Endothelial cell of umbilical vein (primary cell): ENCODE data around the gene CD5L. TPM values are rescaled to one million over a fixed set of nuclear protein-coding genes. Genes with fewer than 3 reads are reported as not detected.

Source experiments
- BruUV-seq: library from RNA; stranded (reverse); fragments of 400-500 nt; replicated peaks from 2 replicates; lab custom pipeline; 2021; lab: Mats Ljungman, UMichigan
- CTCF ChIA-PET: fragments of 300-600, 350-600 bp; sonication (Branson Sonifier 250); formaldehyde crosslinking; loops from one replicate; lab custom pipeline; 2021; ENCODE audit warnings: antibody characterized with exemption, inconsistent platforms; lab: Charles Lee
- POLR2A ChIA-PET: fragments of 300-600, 350-600 bp; sonication (Branson Sonifier 250); formaldehyde crosslinking; loops from one replicate; lab custom pipeline; 2021; ENCODE audit warnings: antibody characterized with exemption, inconsistent platforms; lab: Charles Lee
- DNase-seq: peaks from one replicate; pipeline ENCODE4 v3.0.0-alpha.2; 2011; ENCODE audit warnings: low read depth, low spot score
- FAIRE-seq: peaks from 2 replicates; lab custom pipeline; 2011; peaks lifted over from hg19 to GRCh38; lab: Jason Lieb, UNC
- H2AFZ ChIP-seq: 2 replicates; pipeline ENCODE4 v1.6.0; 2012; ENCODE audit warnings: low read depth, low read length, control low read depth, inconsistent platforms
- H3K27ac ChIP-seq: 2 replicates; pipeline ENCODE4 v1.5.1; 2011; ENCODE audit warnings: low read depth, mild to moderate bottlenecking, control low read depth, low read length, moderate library complexity; ENCODE audit not compliant: insufficient read depth
- H3K27me3 ChIP-seq, 2 experiments: 2 replicates each; pipeline versions ENCODE4 v1.6.0 to v1.6.1; 2011; ENCODE audit warnings: low read length in 2 of 2, mixed read lengths in 1 of 2; ENCODE audit not compliant: control insufficient read depth in 2 of 2, insufficient read depth in 2 of 2
- H3K36me3 ChIP-seq, 2 experiments: 2 replicates in 1 of 2; 3 replicates in 1 of 2; pipeline ENCODE4 v1.5.1; 2011; ENCODE audit warnings: low read length in 2 of 2, mild to moderate bottlenecking in 1 of 2, moderate library complexity in 1 of 2; ENCODE audit not compliant: control insufficient read depth in 2 of 2, insufficient read depth in 2 of 2; ENCODE audit errors: extremely low read depth in 1 of 2
- H3K4me1 ChIP-seq: 3 replicates; pipeline ENCODE4 v1.5.1; 2011; ENCODE audit warnings: mild to moderate bottlenecking, low read length; ENCODE audit not compliant: control insufficient read depth, insufficient read depth; ENCODE audit errors: extremely low read depth
- H3K4me2 ChIP-seq: 2 replicates; pipeline ENCODE4 v1.6.1; 2011; ENCODE audit warnings: low read length, control low read depth, mixed read lengths; ENCODE audit not compliant: insufficient read depth
- H3K4me3 ChIP-seq, 3 experiments: fragments of 200-600 bp in 1 of 3; sonication (generic), shearing (Covaris generic) in 1 of 3; replicated peaks in 1 of 3; 2 replicates each; pipeline ENCODE4 v1.5.1; 2011 to 2016; ENCODE audit warnings: control low read depth in 3 of 3, low read length in 3 of 3, mild to moderate bottlenecking in 2 of 3, inconsistent platforms in 1 of 3, low read depth in 1 of 3, moderate library complexity in 1 of 3; ENCODE audit not compliant: insufficient read depth in 1 of 3
- H3K79me2 ChIP-seq: 2 replicates; pipeline ENCODE4 v1.6.0; 2012; ENCODE audit warnings: low read length, inconsistent platforms; ENCODE audit not compliant: control insufficient read depth, insufficient read depth
- H3K9ac ChIP-seq: replicated peaks from 2 replicates; pipeline ENCODE3; 2011; ENCODE audit warnings: low read length, control low read depth; ENCODE audit not compliant: insufficient read depth; ENCODE audit errors: extremely low read depth
- H3K9me1 ChIP-seq: replicated peaks from 3 replicates; pipeline ENCODE4 v1.6.0; 2011; ENCODE audit warnings: mild to moderate bottlenecking, low read length; ENCODE audit not compliant: control insufficient read depth, insufficient read depth; ENCODE audit errors: extremely low read depth
- H3K9me3 ChIP-seq: replicated peaks from 2 replicates; pipeline ENCODE4 v1.5.1; 2012; ENCODE audit warnings: low read length, inconsistent platforms; ENCODE audit not compliant: control insufficient read depth, insufficient read depth
- H4K20me1 ChIP-seq: replicated peaks from 2 replicates; pipeline ENCODE3; 2011; ENCODE audit warnings: mild to moderate bottlenecking, low read length; ENCODE audit not compliant: control insufficient read depth, insufficient read depth; ENCODE audit errors: extremely low read depth
- EZH2 ChIP-seq: IDR thresholded peaks from 2 replicates; pipeline ENCODE4 v1.6.1; 2012; ENCODE audit warnings: borderline replicate concordance, low read depth, mild to moderate bottlenecking, moderate library complexity, low read length, inconsistent platforms; ENCODE audit not compliant: severe bottlenecking
- FOS ChIP-seq: IDR thresholded peaks from 2 replicates; pipeline ENCODE4 v1.6.1; 2011; ENCODE audit warnings: mild to moderate bottlenecking, low read length, moderate library complexity, borderline replicate concordance; ENCODE audit not compliant: insufficient read depth
- JUN ChIP-seq: IDR thresholded peaks from 2 replicates; pipeline ENCODE4 v1.6.1; 2011; ENCODE audit warnings: borderline replicate concordance, low read depth; ENCODE audit not compliant: insufficient read length, insufficient read depth
- POLR2A ChIP-seq: IDR thresholded peaks from 2 replicates; pipeline ENCODE4 v1.6.1; 2012; ENCODE audit warnings: low read depth, mild to moderate bottlenecking, control low read depth, low read length
- POLR2AphosphoS5 ChIP-seq: IDR thresholded peaks from 2 replicates; pipeline ENCODE4 v1.6.1; 2012; ENCODE audit warnings: low read depth, mild to moderate bottlenecking, control low read depth, low read length, moderate library complexity; ENCODE audit not compliant: insufficient read depth
- dilution Hi-C: fragments of 300-500 bp; cut with MboI; formaldehyde crosslinking; loops from one replicate; pipeline ENCODE4 v1.15.0; 2019; ENCODE audit warnings: low sequenced_read_pairs; ENCODE audit not compliant: extremely low pct_ligation_motif_present
- intact Hi-C: fragments of 100-400 bp; cut with micrococcal nuclease; formaldehyde crosslinking; loops from one replicate; pipeline ENCODE4 v1.10.0; 2022
- polyA plus RNA-seq, 4 experiments: library from polyadenylated mRNA; depleted of rRNA in 3 of 4; stranded (reverse) in 3 of 4; unstranded in 1 of 4; fragments of >200 nt; gene quantifications; 2 replicates each; pipeline versions ENCODE4 v1.2.1 to v1.2.3, GENCODE V29; 2011 to 2012; ENCODE audit warnings: missing spikeins in 1 of 4
- total RNA-seq: library from RNA; stranded (reverse); gene quantifications from 2 replicates; pipeline ENCODE4 v1.2.3, GENCODE V29; 2021

Gene CD5L
- total and polyA plus RNA-seq, 2 donors (not counting 3 experiments of a cell fraction or from before 2014, with no cell fraction given): not detected

GRCh38 chr1:157838966-157839365, 2.6 kb downstream of the CD5L start:
- no peak for TF ChIP-seq JUN
- no peak for TF ChIP-seq POLR2AphosphoS5
- TF ChIP-seq POLR2A: no peak
- ChIA-PET POLR2A (no interaction called here), CTCF (no interaction called here)
- no peak overlapping the region for H3K27ac ChIP-seq
- H3K9ac ChIP-seq: no peak overlapping the region
- H3K27me3 ChIP-seq: no peaks in the 10 kb centered on the region
- H2AFZ ChIP-seq: no peak overlapping the region
- H4K20me1 ChIP-seq: no peaks in the 10 kb centered on the region
- no peak for DNase-seq
- no peaks in the 10 kb centered on the region for H3K9me3 ChIP-seq
- no peaks in the 10 kb centered on the region for H3K4me1 ChIP-seq
- no peak overlapping the region for H3K4me2 ChIP-seq
- intact Hi-C loops: no loop called here
- no peak overlapping the region for H3K4me3 ChIP-seq
- BruUV-seq: no TSS peak
- no peaks in the 10 kb centered on the region for H3K9me1 ChIP-seq
- FAIRE-seq: no peak
- no peaks in the 10 kb centered on the region for H3K36me3 ChIP-seq
- dilution Hi-C loops: no loop called here
- H3K79me2 ChIP-seq: no peaks in the 10 kb centered on the region

- H3K9me3 ChIP-seq: no peaks in the 10 kb centered on the region
- DNase-seq: no peak
- no peak overlapping the region for H3K27ac ChIP-seq
- H3K36me3 ChIP-seq: no peaks in the 10 kb centered on the region
- TF ChIP-seq FOS (no peak), EZH2 (no peak), JUN (no peak)
- no peaks in the 10 kb centered on the region for H4K20me1 ChIP-seq
- ChIA-PET POLR2A (no interaction called here), CTCF (no interaction called here)
- H3K4me3 ChIP-seq: no peak overlapping the region
- no peak overlapping the region for H3K9ac ChIP-seq
- no peaks in the 10 kb centered on the region for H3K9me1 ChIP-seq
- FAIRE-seq: no peak
- no peaks in the 10 kb centered on the region for H3K27me3 ChIP-seq
- no peaks in the 10 kb centered on the region for H3K4me1 ChIP-seq
- no peak overlapping the region for H3K4me2 ChIP-seq
- H3K79me2 ChIP-seq: no peaks in the 10 kb centered on the region
- no peak overlapping the region for H2AFZ ChIP-seq
- dilution Hi-C loops (no loop called here), intact Hi-C loops (no loop called here)
- no TSS peak for BruUV-seq
Measured at GRCh38 chr1:157834430-157834829, 7.2 kb downstream of the CD5L start.
